Left ventricle myocardium superior (tissue), 1 donor: ENCODE results near the gene DHRS3. TPM values are rescaled to one million over a fixed set of nuclear protein-coding genes. Genes with fewer than 3 reads are reported as not detected.

Source experiments
- ATAC-seq: fragments of 200-7000 bp; cut with Tn5 transposase; one replicate; pipeline ENCODE4 v1.9.1; 2020; ENCODE audit warnings: mild to moderate bottlenecking, moderate library complexity
- DNase-seq: peaks from one replicate; pipeline ENCODE4 v3.0.0-alpha.2; 2020
- intact Hi-C: fragments of 100-400 bp; cut with micrococcal nuclease; formaldehyde crosslinking; loops from one replicate; pipeline ENCODE4 v1.11.0; 2022
- total RNA-seq: library from RNA; stranded (reverse); fragmentation: NEBNext Ultra II Directional; extraction: Animal tissue kit (Norgen Biotek cat#: 25700); gene quantifications from one replicate; pipeline ENCODE4 v1.2.1, GENCODE V29; 2021
- donor health status: DM: no; HTN: yes; CAD: no; lungs with severe emphysema.

DHRS3 gene
- total RNA-seq, 1 donor from 2014 or later, result 79.6 TPM

DNA sequence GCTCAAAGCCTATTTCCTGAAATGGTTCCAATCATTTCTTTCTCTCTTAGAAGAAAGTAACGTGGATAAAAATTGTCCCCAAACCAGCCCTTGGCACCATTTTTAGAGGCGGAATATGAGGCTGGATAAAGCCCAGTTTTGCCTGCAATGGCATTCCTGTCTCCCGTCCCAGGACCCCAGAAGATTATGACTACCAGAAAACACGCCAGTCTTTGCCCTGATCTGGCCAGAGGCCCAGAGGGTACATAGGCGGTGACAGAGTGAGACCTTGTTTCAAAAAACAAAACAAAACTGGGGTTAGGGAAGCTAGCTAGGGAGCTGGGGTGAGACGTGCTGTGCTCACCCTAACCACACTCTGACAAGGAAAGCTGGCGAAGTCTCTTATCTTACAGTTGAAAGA is 25.8 kb upstream of the DHRS3 start, which contains the start of gene AADACL4:
Gene AADACL4 (plus strand): TSS at position 301 of the 400 bp plus-strand sequence. CDS start 462 bp downstream, outside the sequence.
- intact Hi-C loops, result no loop called here
- ATAC-seq (no peak), DNase-seq (no peak)

DNA sequence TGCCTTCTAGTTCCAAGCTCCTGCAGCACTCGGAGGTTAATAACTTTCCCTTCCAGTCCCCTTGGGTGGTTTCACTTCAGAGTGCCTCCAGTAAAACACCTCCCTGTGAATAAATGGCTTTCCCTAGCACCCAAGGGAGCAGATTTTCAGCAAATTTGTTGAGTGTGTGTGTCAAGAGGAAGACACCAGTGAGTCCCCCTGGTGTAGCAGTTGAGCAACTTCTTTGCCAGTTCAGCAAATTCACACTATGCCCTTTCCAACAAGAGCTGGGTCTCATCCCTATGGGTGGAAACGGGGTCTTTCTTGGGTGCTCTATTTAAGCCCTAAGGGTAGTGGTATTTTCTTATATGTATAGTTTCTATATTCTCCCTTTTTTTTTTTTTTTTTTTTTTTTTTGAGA is 25.1 kb upstream of the DHRS3 start:
- DNase-seq (no peak), ATAC-seq (no peak)
- intact Hi-C loops, result no loop called here

DNA sequence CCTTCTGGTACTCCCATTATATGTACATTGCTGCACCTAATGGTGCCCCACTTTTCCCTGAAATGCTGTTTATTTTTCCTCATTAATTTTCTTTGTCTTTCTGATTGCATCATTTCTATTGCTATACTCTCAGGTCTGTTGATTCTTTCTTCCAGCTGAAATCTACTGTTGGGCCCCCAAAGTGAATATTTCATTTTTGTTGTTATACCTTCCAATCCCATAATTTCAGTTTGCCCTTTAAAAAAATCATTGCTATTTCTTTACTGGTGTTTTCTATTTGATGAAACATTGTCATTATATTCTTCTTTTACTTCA is 22.9 kb upstream of the DHRS3 start:
- ATAC-seq (no peak), DNase-seq (no peak)
- intact Hi-C loops, result no loop called here

DNA sequence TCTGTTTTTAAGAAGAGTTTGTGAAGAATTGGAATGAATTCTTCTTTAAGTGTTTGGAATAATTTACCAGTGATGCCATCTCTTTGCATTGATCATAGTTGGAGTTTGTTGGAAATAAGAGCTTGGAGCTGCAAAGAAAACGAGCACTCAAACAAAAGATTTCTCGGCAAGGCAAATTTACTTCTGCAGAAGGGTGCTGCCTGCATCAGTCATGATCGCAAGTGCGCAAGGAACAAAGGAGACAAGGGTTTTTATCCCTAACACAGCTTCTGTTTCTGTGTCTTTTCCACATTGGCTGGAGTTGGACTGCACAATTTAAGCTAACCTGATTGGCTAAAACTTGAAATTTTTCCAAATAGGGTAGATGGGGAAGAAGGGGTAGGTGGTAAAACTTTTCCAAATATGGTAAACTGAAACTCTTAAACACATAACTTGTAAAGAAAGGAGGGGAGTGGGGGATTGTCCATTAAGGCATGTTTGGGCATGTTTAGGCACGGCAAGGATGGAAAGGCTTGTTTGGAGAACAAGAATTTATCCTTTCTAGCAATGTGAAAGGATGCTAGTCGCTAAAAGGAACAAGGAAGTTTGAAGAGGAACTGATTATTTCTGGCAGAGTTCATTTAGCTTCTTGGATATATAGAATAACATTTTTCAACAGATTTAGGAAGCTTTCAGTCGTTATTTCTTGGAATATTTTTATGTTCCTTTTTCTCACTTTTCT is 22.4 kb upstream of the DHRS3 start:
- DNase-seq, result no peak
- intact Hi-C loops, result no loop called here

DNA sequence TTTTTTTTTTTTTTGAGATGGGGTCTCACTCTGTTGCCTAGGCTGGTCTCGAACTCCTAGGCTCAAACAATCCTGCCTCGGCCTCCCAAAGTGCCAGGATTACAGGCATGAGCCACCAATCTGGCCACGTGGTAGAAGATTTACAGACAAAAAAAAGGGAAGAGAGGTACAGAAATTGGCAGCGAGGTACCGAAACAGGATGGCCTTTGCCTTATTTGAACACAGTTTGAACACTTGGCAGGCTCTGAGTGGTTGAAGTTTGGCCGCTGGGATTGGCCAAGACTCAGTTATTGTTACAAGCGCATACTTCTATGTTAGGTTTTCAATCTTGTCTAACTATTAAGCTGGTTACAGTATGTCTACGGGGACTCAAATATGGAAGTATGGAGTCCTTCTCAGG is 19.7 kb upstream of the DHRS3 start:
- ATAC-seq, result no peak
- DNase-seq, result no peak
- intact Hi-C loops, result no loop called here

More for the DNA sequence above, 22.4 kb upstream of the DHRS3 start:
- ATAC-seq, result no peak

DNA sequence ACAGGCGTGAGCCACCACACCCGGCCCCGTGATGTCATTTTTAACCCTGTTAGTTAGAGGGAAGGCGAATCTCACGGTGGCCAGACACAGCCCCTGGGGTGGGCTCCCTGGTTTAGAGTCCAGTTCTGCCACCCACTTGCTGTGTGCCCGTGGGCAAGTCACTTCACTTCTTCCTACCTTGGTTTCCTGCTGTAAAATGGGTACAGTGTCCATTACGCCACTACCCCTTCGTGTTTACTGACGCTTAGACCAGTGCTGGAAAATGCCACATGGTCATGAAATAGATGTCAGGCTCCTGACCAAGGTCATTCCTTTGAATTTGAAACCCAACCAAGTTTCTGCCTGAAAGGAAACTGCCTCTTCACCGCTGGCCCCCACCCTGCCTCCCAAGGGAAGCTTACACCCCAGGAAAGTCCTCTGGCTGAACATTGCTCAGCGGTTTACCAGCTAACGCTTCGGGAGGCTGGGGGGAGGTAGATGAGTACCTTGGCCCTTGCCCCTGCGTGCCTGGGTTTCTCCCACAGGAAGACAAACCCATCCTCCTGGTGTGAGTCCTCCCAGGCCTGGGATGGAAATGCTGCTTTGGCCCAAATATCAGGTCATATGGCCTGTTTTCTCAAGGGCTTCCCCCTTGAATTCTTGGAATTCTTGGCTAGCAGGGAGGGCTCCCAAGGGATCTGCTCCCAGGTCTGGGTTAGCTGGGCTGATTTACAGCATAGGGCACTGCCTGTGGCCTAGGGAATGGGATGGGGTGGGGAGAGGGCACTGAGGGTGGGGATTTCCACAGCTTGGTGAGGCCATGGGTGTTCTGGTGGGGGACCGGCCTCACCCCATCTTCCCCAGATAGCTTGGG is 18.3 kb upstream of the DHRS3 start:
- intact Hi-C loops, result no loop called here
- ATAC-seq (peak; percentile 89), DNase-seq (peak; percentile 65)

DNA sequence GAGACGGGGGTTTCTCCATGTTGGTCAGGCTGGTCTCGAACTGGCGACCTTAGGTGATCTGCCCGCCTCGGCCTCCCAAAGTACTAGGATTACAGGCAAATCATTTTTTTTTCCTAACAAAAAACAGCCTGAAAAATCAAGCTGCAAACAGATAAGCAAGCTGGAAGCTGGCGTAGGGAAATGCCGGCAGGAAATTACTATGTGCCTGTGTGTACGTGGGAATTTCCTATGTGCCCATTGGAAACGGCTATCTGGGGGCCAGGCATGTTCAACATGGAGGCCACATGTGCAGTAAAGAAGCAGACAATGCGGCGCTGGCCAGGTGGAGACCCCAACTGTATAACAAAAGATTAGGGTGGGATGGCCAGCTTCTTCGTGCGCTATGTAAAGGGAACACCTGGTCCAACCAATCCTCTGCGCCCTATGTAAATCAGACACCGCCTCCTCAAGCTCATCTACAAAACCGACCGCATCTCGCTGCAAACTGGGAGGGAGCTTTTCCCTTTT is 16.7 kb upstream of the DHRS3 start:
- intact Hi-C loops, result no loop called here
- DNase-seq (no peak), ATAC-seq (no peak)

DNA sequence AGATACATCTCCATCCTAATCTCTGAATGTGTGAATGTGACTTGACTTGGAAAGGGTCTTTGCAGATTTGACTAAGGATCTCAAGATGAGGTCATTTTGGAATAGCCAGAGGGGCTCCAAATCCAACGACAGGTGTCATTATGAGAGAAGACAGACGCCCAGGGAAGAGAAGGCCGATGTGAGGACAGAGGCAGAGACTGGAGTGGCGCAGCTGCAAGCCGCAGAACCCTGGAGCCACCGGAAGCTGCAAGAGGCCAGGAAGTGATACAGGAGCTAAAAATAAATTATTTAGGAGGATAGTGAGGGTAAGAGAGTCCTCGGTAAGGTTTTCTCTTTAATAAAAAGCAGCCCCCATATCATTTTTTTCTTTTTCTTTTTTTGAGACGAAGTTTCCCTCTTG is 16.1 kb upstream of the DHRS3 start:
- no peak for DNase-seq
- ATAC-seq, result no peak
- intact Hi-C loops, result no loop called here

DNA sequence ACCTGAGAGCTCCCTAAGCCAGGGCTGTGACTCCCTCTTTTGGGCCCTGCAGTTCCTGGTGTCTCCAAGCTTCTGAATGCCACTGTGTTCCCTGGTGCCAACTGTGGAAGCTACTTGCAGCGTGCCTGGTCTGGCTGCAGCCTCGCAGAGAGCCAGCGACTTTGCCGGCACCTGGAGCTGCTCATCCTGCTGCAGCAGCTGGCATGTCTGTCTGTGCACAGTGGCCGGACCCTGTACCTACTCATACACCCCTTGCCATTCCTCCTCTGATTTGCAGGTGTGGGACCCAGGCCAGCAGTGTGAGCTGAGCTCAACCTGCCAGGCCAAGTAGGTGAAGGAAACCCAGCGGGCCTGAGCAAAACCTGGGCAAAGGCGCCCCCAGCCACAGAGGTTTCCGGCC is 13.6 kb upstream of the DHRS3 start:
- intact Hi-C loops, result no loop called here
- DNase-seq, result no peak
- no peak for ATAC-seq

DNA sequence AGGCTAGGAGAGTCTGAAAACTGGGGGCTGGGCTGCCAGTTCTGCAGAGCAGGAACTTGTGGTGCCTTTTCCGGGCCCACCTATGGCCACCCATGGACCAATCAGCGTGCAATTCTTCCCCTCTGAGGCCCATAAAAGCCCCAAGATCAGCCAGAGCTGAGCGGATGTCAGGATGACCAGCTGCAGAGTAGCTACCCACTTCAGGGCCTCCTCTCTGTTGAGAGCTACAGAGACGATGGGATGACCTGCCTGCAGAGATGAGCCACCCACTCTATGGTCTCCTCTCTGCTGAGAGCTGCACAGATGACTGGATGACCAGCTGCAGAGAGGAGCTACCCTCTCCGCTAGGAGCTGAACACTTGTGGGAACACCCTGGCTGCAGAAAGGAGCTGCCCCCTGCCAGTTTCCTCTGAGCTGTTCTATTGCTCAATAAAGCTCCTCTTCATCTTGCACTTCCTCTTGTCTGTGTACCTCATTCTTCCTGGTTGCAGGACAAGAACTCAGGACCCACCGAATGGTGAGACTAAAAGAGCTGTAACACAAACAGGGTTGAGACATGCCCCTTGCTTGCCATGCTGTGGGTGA is 13.0 kb upstream of the DHRS3 start:
- no peak for DNase-seq
- intact Hi-C loops, result no loop called here
- ATAC-seq, result no peak

DNA sequence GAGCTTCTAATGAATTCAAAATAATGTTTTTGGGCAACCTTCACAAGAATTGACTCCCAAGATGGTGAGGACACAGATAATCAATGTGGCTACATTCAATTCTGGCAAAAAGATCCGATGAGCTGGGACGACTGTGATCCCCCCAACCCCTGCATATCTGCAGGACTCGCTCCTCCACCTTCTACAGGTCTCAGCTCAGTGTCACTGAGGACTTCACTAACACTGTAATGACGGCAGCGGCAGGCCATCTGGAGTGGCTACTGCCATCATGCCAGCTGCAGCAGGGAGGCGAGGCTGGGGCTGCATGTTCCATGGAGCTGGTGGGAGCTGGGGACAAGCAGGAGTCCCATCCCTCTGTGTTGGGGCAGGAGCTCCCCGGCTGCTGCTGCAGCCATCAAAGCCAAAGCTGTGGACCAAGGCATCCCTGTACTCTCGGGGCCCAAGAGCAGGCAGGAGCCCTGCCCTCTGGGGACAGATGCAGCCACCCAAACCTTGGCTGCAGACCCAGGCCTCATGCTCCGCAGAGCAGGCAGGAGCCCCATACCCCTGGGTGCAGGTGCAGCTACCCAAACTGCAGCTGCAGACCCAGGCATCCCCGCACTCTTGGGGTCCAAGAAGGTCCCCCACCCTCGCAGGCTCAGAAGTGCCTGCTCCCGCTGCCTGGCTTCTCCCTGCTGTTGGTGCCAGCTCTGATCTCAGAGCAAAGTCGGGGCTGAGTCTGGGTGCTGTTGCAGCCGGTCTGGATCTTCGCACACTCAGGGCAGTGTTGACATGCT is 12.2 kb upstream of the DHRS3 start:
- ATAC-seq (no peak), DNase-seq (no peak)
- intact Hi-C loops, result loop anchor here (10.0 kb wide), 2 partner anchors 215 to 305 kb away; no protein-coding TSS in a partner anchor

DNA sequence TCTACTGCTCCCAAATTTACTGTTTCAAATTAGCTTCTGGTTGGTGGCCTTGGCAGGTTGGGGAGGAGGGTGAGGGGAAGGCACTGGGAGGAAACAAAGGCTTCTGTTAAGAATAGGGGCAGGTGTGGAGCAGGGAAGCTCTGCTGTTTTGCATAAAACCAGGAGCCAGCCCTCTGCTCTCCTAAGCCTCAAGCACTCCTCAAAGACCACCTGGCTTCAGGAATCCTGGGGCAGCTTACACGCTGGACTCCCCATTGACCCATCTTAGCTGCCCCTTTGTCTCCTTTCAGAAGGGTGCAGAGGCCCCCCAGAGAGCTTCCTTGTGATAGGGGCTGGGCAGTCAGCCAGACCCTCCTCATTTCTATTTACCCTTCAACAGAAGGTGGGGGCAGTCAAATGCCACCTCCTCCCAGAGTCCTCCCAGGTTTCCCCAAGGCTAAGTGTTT is 11.5 kb upstream of the DHRS3 start:
- DNase-seq (no peak), ATAC-seq (no peak)
- intact Hi-C loops, result loop anchor here (10.0 kb wide), 2 partner anchors 215 to 305 kb away; no protein-coding TSS in a partner anchor

DNA sequence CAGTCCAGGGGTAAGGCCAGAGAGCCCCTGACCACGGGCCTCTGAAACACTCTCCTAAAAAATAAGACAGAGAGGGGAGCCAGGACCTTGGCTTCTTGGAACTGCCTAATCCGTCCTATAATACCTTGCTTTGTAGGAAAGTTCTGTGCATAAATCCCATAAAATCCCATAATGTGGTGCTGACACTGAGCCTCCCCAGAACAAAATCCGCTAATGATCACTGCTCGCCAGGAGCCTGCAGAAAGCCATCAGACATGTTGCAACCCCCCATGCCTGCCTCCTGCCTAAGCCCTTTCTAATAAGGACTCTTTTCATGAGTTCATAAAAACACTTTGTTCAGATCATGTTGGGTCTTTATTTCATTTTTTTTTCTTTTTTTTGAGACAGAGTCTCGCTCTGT is 9.3 kb upstream of the DHRS3 start:
- no peak for DNase-seq
- no peak for ATAC-seq
- intact Hi-C loops, result loop anchor here (10.0 kb wide), 2 partner anchors 212 to 302 kb away; no protein-coding TSS in a partner anchor

DNA sequence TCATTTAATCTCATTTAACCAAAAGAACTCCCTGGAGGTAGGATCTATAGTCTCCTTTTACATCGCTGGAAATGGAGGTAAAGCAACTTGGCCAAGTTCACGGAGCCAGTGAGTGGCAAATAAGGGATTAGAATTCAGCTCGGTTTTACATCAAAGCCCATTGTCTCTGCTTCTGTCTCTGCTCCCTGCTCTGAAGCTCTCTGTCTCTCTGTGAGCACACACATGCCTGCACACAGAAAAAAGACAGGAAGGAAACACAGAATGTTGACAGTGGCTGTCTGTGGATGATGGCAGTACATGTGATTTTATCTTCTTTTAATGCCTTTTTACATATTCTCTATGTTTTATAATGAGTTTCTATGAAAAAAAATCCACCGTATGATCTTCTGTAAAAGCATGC is 8.9 kb upstream of the DHRS3 start:
- intact Hi-C loops, result loop anchor here (10.0 kb wide), 2 partner anchors 212 to 302 kb away; no protein-coding TSS in a partner anchor
- ATAC-seq (no peak), DNase-seq (no peak)

DNA sequence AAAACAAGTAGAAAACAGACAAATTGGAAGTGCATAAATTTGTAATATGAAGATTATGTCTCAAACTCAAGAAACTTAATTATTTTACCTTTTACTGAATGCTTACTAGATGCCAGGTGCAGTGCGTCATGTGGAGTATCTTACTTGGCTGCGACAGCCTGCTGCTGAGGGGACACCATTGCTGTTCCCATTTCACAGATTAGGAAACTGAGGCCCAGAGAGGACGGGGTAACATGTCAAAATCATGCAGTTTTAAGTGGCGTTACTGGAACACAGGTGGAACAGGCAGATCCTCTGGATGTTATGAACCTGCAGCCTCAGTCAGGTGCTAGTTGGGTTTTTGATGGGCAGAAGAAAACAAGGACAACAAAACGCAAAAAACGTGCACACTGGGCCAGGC is 7.3 kb upstream of the DHRS3 start:
- intact Hi-C loops, result loop anchor here (10.0 kb wide), 2 partner anchors 210 to 300 kb away; no protein-coding TSS in a partner anchor
- no peak for ATAC-seq
- no peak for DNase-seq

DNA sequence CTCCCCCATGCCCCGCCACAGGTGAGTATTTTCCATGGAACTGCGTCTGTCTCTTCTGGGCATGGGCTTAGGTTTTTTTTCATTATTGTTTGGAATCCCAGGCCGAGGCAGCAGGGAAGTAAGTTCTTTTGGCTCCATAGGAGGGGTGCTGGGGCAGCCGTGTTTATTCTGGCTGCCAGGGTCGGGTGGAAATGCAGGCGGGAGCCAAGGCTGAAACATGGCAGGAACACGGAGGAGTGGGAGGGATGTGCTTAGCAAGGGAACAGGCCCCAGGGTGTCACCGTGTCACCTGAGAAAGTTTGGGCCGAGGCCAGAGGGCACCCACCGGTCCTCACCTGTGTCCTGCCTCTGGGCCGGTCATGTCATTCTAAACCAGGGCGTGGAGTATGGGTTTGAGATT is 4.5 kb upstream of the DHRS3 start:
- intact Hi-C loops, result loop anchor here (10.0 kb wide), 2 partner anchors 208 to 298 kb away; no protein-coding TSS in a partner anchor
- ATAC-seq (no peak), DNase-seq (no peak)

DNA sequence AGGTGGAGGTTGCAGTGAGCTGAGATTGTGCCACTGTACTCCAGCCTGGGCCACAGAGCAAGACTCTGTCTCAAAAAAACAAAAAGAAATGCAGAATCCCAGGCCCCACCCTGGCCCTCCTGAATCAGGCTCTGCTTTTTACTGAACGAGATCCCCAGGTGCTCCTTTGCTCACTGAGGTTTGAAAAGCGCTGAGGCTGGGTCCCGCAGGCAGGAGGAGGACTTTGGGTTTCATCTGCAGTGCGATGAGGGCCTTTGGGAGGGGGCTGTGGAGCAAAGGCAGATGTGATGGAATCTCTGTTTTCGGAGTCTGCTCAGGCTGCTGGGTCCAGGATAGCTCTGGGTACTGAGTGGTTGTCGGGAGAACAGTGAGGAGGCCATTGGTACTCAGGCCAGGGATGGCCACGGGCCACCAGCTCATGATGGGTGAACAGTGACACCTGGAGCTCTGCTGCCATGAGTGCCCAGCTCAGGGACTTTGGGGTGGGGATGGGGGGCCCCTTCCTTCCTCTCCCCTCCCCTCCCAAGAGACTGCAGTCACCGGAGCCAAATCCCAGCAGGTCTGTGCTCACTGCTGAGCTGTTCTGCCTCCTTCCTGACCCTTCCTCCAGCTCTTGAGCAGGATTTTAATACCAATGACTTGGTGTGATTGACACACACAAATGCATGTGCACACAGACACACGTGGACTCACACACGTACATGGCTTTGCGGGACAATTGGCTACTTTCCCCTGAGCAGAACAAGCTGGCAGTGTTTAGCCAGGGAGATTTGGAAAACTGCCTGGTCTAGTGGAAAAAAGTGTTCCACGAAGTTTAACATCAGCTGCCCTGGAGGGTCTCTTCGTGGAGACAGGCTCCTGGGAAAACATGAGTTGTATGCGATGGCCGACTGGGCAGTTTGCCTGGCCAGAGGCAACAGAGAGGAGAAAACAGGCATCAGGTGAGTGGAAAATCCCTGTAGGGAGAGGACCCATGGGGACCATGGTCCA is 3.6 kb upstream of the DHRS3 start:
- peak; percentile 68 for DNase-seq
- no peak for ATAC-seq
- intact Hi-C loops, result loop anchor here (10.0 kb wide), 2 partner anchors 207 to 297 kb away; no protein-coding TSS in a partner anchor

DNA sequence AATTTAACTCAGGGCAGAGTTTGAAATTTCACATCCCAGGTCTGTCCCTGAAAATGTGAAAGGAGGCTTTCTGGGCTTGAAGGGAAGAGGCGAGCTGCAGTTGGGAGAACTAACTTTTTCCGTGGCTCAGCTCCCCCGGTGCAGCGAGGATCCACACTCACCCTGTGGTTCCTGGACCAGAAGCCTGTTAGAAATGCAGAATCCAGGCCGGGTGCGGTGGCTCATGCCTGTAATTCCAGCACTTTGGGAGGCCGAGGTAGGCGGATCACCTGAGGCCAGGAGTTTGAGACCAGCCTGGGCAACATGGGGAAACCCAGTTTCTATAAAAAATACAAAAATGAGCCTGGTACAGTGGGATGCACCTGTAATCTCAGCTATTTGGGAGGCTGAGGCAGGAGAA is 2.9 kb upstream of the DHRS3 start:
- ATAC-seq, result no peak
- no peak for DNase-seq
- intact Hi-C loops, result loop anchor here (10.0 kb wide), 2 partner anchors 206 to 296 kb away; no protein-coding TSS in a partner anchor
